Measurements from ENCODE around the gene PABPC1L. TPM values are rescaled to one million over a fixed set of nuclear protein-coding genes. Genes with fewer than 3 reads are reported as not detected.

PABPC1L gene
- total and polyA plus RNA-seq, 2 of the 13 experiments (the other 11 are each of a cell fraction or from before 2014, with no cell fraction given): 30.8 to 252 TPM

- TF ChIP-seq BCL6 (CRISPR knock-in tag; IDR thresholded peaks at IDR 0.05) (peak; percentile 66; the same call in 1 of the 2 replicates), STAG1 (CRISPR knock-in tag; IDR thresholded peaks at IDR 0.05) (0 out of 2 replicates have a peak, but pooled peaks have one; percentile 2), ZNF282 (IDR thresholded peaks at IDR 0.05; ENCODE audit: partially characterized antibody) (no peak), AGO2 (optimal IDR thresholded peaks at IDR 0.05; ENCODE audit: low read depth, low read length) (peak; percentile 94), SMARCC2 (IDR thresholded peaks at IDR 0.05) (no peak), CREBL2 (CRISPR knock-in tag; IDR thresholded peaks at IDR 0.05; ENCODE audit: borderline replicate concordance) (peak; percentile 85; the same call in 1 of the 2 replicates), ZBTB7B (CRISPR knock-in tag; IDR thresholded peaks at IDR 0.05) (peak; percentile 71), GLI4 (CRISPR knock-in tag; IDR thresholded peaks at IDR 0.05; ENCODE audit: borderline replicate concordance) (peak; percentile 95; the same call in 1 of the 2 replicates), ZNF883 (CRISPR knock-in tag; IDR thresholded peaks at IDR 0.05; ENCODE audit: not compliant biosample characterization) (peak; percentile 99), HNRNPUL1 (IDR thresholded peaks at IDR 0.05; ENCODE audit: low read depth, low read length) (peak; percentile 67; the same call in 1 of the 2 replicates), SAFB2 (CRISPR knock-in tag; IDR thresholded peaks at IDR 0.05; ENCODE audit: borderline replicate concordance, low read depth) (peak; percentile 96), TBP (CRISPR knock-in tag; IDR thresholded peaks at IDR 0.05) (peak; percentile 76; the same call in 1 of the 2 replicates), GTF3A (CRISPR knock-in tag; conservative IDR thresholded peaks at IDR 0.05) (no peak)
- TF ChIP-seq, protein P1, sequence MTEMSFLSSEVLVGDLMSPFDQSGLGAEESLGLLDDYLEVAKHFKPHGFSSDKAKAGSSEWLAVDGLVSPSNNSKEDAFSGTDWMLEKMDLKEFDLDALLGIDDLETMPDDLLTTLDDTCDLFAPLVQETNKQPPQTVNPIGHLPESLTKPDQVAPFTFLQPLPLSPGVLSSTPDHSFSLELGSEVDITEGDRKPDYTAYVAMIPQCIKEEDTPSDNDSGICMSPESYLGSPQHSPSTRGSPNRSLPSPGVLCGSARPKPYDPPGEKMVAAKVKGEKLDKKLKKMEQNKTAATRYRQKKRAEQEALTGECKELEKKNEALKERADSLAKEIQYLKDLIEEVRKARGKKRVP (CRISPR knock-in tag; IDR thresholded peaks at IDR 0.05): peak in 1 of 2 experiments; percentile 90; a peak in 2 of 4 replicates
- TF ChIP-seq, protein P2, sequence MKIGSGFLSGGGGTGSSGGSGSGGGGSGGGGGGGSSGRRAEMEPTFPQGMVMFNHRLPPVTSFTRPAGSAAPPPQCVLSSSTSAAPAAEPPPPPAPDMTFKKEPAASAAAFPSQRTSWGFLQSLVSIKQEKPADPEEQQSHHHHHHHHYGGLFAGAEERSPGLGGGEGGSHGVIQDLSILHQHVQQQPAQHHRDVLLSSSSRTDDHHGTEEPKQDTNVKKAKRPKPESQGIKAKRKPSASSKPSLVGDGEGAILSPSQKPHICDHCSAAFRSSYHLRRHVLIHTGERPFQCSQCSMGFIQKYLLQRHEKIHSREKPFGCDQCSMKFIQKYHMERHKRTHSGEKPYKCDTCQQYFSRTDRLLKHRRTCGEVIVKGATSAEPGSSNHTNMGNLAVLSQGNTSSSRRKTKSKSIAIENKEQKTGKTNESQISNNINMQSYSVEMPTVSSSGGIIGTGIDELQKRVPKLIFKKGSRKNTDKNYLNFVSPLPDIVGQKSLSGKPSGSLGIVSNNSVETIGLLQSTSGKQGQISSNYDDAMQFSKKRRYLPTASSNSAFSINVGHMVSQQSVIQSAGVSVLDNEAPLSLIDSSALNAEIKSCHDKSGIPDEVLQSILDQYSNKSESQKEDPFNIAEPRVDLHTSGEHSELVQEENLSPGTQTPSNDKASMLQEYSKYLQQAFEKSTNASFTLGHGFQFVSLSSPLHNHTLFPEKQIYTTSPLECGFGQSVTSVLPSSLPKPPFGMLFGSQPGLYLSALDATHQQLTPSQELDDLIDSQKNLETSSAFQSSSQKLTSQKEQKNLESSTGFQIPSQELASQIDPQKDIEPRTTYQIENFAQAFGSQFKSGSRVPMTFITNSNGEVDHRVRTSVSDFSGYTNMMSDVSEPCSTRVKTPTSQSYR (CRISPR knock-in tag; IDR thresholded peaks at IDR 0.05; ENCODE audit: borderline replicate concordance): peak; percentile 26; the same call in 1 of the 2 replicates
- TF ChIP-seq, protein P3, sequence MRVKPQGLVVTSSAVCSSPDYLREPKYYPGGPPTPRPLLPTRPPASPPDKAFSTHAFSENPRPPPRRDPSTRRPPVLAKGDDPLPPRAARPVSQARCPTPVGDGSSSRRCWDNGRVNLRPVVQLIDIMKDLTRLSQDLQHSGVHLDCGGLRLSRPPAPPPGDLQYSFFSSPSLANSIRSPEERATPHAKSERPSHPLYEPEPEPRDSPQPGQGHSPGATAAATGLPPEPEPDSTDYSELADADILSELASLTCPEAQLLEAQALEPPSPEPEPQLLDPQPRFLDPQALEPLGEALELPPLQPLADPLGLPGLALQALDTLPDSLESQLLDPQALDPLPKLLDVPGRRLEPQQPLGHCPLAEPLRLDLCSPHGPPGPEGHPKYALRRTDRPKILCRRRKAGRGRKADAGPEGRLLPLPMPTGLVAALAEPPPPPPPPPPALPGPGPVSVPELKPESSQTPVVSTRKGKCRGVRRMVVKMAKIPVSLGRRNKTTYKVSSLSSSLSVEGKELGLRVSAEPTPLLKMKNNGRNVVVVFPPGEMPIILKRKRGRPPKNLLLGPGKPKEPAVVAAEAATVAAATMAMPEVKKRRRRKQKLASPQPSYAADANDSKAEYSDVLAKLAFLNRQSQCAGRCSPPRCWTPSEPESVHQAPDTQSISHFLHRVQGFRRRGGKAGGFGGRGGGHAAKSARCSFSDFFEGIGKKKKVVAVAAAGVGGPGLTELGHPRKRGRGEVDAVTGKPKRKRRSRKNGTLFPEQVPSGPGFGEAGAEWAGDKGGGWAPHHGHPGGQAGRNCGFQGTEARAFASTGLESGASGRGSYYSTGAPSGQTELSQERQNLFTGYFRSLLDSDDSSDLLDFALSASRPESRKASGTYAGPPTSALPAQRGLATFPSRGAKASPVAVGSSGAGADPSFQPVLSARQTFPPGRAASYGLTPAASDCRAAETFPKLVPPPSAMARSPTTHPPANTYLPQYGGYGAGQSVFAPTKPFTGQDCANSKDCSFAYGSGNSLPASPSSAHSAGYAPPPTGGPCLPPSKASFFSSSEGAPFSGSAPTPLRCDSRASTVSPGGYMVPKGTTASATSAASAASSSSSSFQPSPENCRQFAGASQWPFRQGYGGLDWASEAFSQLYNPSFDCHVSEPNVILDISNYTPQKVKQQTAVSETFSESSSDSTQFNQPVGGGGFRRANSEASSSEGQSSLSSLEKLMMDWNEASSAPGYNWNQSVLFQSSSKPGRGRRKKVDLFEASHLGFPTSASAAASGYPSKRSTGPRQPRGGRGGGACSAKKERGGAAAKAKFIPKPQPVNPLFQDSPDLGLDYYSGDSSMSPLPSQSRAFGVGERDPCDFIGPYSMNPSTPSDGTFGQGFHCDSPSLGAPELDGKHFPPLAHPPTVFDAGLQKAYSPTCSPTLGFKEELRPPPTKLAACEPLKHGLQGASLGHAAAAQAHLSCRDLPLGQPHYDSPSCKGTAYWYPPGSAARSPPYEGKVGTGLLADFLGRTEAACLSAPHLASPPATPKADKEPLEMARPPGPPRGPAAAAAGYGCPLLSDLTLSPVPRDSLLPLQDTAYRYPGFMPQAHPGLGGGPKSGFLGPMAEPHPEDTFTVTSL (CRISPR knock-in tag; IDR thresholded peaks at IDR 0.05; ENCODE audit: borderline replicate concordance): peak; percentile 72
- TF ChIP-seq, protein P4, sequence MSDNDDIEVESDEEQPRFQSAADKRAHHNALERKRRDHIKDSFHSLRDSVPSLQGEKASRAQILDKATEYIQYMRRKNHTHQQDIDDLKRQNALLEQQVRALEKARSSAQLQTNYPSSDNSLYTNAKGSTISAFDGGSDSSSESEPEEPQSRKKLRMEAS (IDR thresholded peaks at IDR 0.05): peak; percentile 99
- TF ChIP-seq, protein P5, sequence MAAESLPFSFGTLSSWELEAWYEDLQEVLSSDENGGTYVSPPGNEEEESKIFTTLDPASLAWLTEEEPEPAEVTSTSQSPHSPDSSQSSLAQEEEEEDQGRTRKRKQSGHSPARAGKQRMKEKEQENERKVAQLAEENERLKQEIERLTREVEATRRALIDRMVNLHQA (CRISPR knock-in tag; IDR thresholded peaks at IDR 0.05): no peak
Observed at GRCh38 chr20:44960103-44960852, 50.4 kb downstream of the PABPC1L start, which contains the start of gene TOMM34 (continued).

All from HepG2 (cell line).